ENCODE measurements around the gene SFXN5.
"Not testable (repeated sequence)": the region's sequence is repeated elsewhere in the genome, so short reads cannot be mapped to it uniquely, and the experiment has no call there.

Gene SFXN5

DNA sequence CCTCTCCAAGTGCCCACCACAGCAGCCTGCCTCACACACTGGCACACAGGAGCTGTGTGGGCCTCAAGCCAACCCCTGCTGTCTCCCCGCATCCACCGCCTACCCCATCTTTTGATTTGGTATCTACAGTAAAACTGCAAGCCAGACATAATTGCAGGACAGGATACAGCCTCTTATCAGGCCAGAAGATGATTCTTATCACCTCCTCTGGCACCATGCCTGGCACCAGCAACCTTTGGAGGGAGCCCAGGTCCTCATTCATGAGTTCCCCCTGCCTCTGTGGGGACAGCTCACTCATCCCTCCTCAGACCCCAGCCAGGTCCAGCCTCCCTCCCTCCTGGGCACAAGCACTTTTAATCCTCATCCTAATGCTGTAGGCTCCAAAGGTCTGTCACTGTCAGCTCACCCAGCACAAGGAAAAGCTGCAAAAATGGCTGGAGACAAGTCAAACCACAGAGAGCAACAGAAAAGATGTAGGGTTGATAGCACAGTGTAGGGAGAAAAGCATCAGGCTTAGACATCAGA, 31.6 kb upstream of the SFXN5 start:
- TF ChIP-seq, protein P1, sequence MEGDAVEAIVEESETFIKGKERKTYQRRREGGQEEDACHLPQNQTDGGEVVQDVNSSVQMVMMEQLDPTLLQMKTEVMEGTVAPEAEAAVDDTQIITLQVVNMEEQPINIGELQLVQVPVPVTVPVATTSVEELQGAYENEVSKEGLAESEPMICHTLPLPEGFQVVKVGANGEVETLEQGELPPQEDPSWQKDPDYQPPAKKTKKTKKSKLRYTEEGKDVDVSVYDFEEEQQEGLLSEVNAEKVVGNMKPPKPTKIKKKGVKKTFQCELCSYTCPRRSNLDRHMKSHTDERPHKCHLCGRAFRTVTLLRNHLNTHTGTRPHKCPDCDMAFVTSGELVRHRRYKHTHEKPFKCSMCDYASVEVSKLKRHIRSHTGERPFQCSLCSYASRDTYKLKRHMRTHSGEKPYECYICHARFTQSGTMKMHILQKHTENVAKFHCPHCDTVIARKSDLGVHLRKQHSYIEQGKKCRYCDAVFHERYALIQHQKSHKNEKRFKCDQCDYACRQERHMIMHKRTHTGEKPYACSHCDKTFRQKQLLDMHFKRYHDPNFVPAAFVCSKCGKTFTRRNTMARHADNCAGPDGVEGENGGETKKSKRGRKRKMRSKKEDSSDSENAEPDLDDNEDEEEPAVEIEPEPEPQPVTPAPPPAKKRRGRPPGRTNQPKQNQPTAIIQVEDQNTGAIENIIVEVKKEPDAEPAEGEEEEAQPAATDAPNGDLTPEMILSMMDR (IDR thresholded peaks at IDR 0.05; ENCODE audit: insufficient read depth, low read length, missing control alignments): no peak
- H3K4me3 ChIP-seq (ENCODE audit: low read depth, low read length): no peak overlapping the region
- POLR2A ChIA-PET: no interaction called here
- no peak for DNase-seq (ENCODE audit: low read depth, low spot score)
- CTCF ChIA-PET: interaction anchor here (1.4 to 11.3 kb wide), 4 partner anchors 8 to 53 kb away, joined by 5 to 85 read pairs (median 6); no protein-coding TSS in a partner anchor

- TF ChIP-seq, protein P1 (IDR thresholded peaks at IDR 0.05; ENCODE audit: insufficient read depth, low read length, missing control alignments): no peak
- H3K4me3 ChIP-seq (ENCODE audit: low read depth, low read length): no peak overlapping the region
- POLR2A ChIA-PET: interaction anchor here (1.2 kb wide), 1 partner anchor 12 kb away, joined by 5 read pairs; no protein-coding TSS in a partner anchor
- DNase-seq (ENCODE audit: low read depth, low spot score): no peak
- CTCF ChIA-PET: interaction anchor here (1.1 to 11.3 kb wide), 4 partner anchors 9 to 75 kb away, joined by 3 to 85 read pairs (median 4); no protein-coding TSS in a partner anchor
Measured at GRCh38 chr2:73101626-73102256, 30.2 kb upstream of the SFXN5 start.

- TF ChIP-seq, protein P1 (IDR thresholded peaks at IDR 0.05; ENCODE audit: insufficient read depth, low read length, missing control alignments): no peak
- CTCF ChIA-PET: interaction anchor here (1.6 kb wide), 1 partner anchor 56 kb away, joined by 6 read pairs; no protein-coding TSS in a partner anchor
- no peak for DNase-seq (ENCODE audit: low read depth, low spot score)
- POLR2A ChIA-PET: interaction anchor here (0.7 kb wide), 1 partner anchor 106 kb away, joined by 5 read pairs; no protein-coding TSS in a partner anchor
- H3K4me3 ChIP-seq (ENCODE audit: low read depth, low read length): no peak overlapping the region
Measured at GRCh38 chr2:73100956-73101355, 29.4 kb upstream of the SFXN5 start.

- TF ChIP-seq, protein P1 (IDR thresholded peaks at IDR 0.05; ENCODE audit: insufficient read depth, low read length, missing control alignments): no peak
- ChIA-PET POLR2A (no interaction called here), CTCF (interaction anchor here (1.1 to 1.6 kb wide), 4 partner anchors 12 to 57 kb away, joined by 3 to 6 read pairs (median 4); no protein-coding TSS in a partner anchor)
- DNase-seq (ENCODE audit: low read depth, low spot score): no peak
- no peak overlapping the region for H3K4me3 ChIP-seq (ENCODE audit: low read depth, low read length)
Measured at GRCh38 chr2:73099486-73099885, 28.0 kb upstream of the SFXN5 start.

- TF ChIP-seq, protein P1 (IDR thresholded peaks at IDR 0.05; ENCODE audit: insufficient read depth, low read length, missing control alignments): no peak
- DNase-seq (ENCODE audit: low read depth, low spot score): no peak
- H3K4me3 ChIP-seq (ENCODE audit: low read depth, low read length): no peak overlapping the region
- ChIA-PET CTCF (interaction anchor here (1.8 to 6.0 kb wide), 4 partner anchors 10 to 81 kb away, joined by 5 to 41 read pairs (median 10); no protein-coding TSS in a partner anchor), POLR2A (interaction anchor here (1.9 kb wide), 1 partner anchor 17 kb away, joined by 5 read pairs; the partner anchor contains the start of gene RAB11FIP5)
Measured at GRCh38 chr2:73095910-73096309, 24.4 kb upstream of the SFXN5 start.

GRCh38 chr2:73093601-73094218, 22.2 kb upstream of the SFXN5 start:
- POLR2A ChIA-PET: not testable (repeated sequence)
- CTCF ChIA-PET: interaction anchor here (0.7 to 6.0 kb wide), 9 partner anchors 8 to 200 kb away, joined by 3 to 41 read pairs (median 5); partner anchors contain the start of gene RAB11FIP5

More at GRCh38 chr2:73093601-73094218, 22.2 kb upstream of the SFXN5 start:
- H3K4me3 ChIP-seq (ENCODE audit: low read depth, low read length); DNase-seq (ENCODE audit: low read depth, low spot score): not testable (repeated sequence)

All from AG04449 (cell line).